K562 (cell line): ENCODE results near the gene FABP7. TPM values are rescaled to one million over a fixed set of nuclear protein-coding genes. Genes with fewer than 3 reads are reported as not detected.
"Not testable (repeated sequence)": the region's sequence is repeated elsewhere in the genome, so short reads cannot be mapped to it uniquely, and the experiment has no call there.

Source experiments
- ATAC-seq: fragments of 200-7000 bp; cut with Tn5 transposase; 3 replicates; pipeline ENCODE4 v1.9.1; 2020; ENCODE audit warnings: moderate library complexity
- BruUV-seq: library from RNA; stranded (reverse); fragments of 400-500 nt; replicated peaks from 2 replicates; lab custom pipeline; 2021; lab: Mats Ljungman, UMichigan
- CTCF ChIA-PET: fragments of 300-600 bp; formaldehyde crosslinking; extraction: SDS; loops from one replicate; lab custom pipeline; 2021; ENCODE audit warnings: low intra/inter-chr PET ratio; lab: Yijun Ruan, JAX
- POLR2A ChIA-PET: fragments of 300-600, 350-650 bp; sonication (Branson Sonifier 250); formaldehyde crosslinking; extraction: SDS; loops from one replicate; lab custom pipeline; 2021; ENCODE audit warnings: antibody characterized with exemption, inconsistent platforms; lab: Yijun Ruan, JAX
- DNase-seq, 4 experiments: peaks; one replicate each; pipeline versions ENCODE4 v3.0.0 to v3.0.0-alpha.2; 2011 to 2018; ENCODE audit warnings: low spot score in 3 of 4, mixed read lengths in 3 of 4; ENCODE audit errors: extremely low read depth in 1 of 4
- FAIRE-seq: peaks from 2 replicates; lab custom pipeline; 2011; peaks lifted over from hg19 to GRCh38; lab: Jason Lieb, UNC
- H2AFZ ChIP-seq: 2 replicates; pipeline ENCODE4 v1.6.0; 2011; ENCODE audit warnings: low read depth, low read length, control low read depth, inconsistent platforms
- H3K27ac ChIP-seq: fragments of 200-600 bp; 3 replicates; pipeline ENCODE4 v1.8.0; 2011; ENCODE audit warnings: low read depth, mild to moderate bottlenecking, control low read depth, inconsistent platforms, low read length, moderate library complexity, mixed read lengths; ENCODE audit errors: extremely low read depth
- H3K27me3 ChIP-seq, 2 experiments: fragments of 300-600 bp in 1 of 2; 2 replicates in 1 of 2; 3 replicates in 1 of 2; pipeline versions ENCODE4 v1.6.0 to v1.8.0; 2011; ENCODE audit warnings: inconsistent platforms in 2 of 2, low read length in 2 of 2, mild to moderate bottlenecking in 1 of 2, mixed read lengths in 1 of 2, moderate library complexity in 1 of 2; ENCODE audit not compliant: control insufficient read depth in 2 of 2, insufficient read depth in 2 of 2
- H3K36me3 ChIP-seq: fragments of 300-600 bp; 3 replicates; pipeline ENCODE4 v1.8.0; 2011; ENCODE audit warnings: mild to moderate bottlenecking, low read length, inconsistent platforms; ENCODE audit not compliant: control insufficient read depth, insufficient read depth
- H3K4me1 ChIP-seq, 2 experiments: fragments of 200-600 bp in 1 of 2; replicated peaks in 1 of 2; 2 replicates in 1 of 2; 3 replicates in 1 of 2; pipeline versions ENCODE4 v1.5.1 to v1.8.0; 2011; ENCODE audit warnings: inconsistent platforms in 2 of 2, low read length in 2 of 2, mild to moderate bottlenecking in 1 of 2, mixed read lengths in 1 of 2, moderate library complexity in 1 of 2; ENCODE audit not compliant: control insufficient read depth in 2 of 2, insufficient read depth in 2 of 2
- H3K4me2 ChIP-seq: 2 replicates; pipeline ENCODE4 v1.6.1; 2011; ENCODE audit warnings: low read length, control low read depth, inconsistent platforms, mixed read lengths; ENCODE audit not compliant: insufficient read depth
- H3K4me3 ChIP-seq: fragments of 200-600 bp; sonication (generic), shearing (Covaris generic); 2 replicates; pipeline ENCODE4 v1.5.1; 2016; ENCODE audit warnings: control low read depth, inconsistent platforms
- H3K79me2 ChIP-seq: fragments of 200-600 bp; 3 replicates; pipeline ENCODE4 v1.8.0; 2011; ENCODE audit warnings: low read length, inconsistent platforms; ENCODE audit not compliant: control insufficient read depth, insufficient read depth
- H3K9ac ChIP-seq, 2 experiments: 2 replicates each; pipeline versions ENCODE4 v1.6.0 to v1.6.1; 2011; ENCODE audit warnings: low read depth in 2 of 2, low read length in 2 of 2, control low read depth in 1 of 2, inconsistent platforms in 1 of 2, mild to moderate bottlenecking in 1 of 2, mixed read lengths in 1 of 2; ENCODE audit not compliant: insufficient read depth in 1 of 2
- H3K9me1 ChIP-seq: one replicate; pipeline ENCODE4 v1.6.0; 2011; ENCODE audit warnings: inconsistent platforms, mild to moderate bottlenecking, low read length, moderate library complexity; ENCODE audit not compliant: control insufficient read depth, insufficient read depth
- H3K9me3 ChIP-seq: replicated peaks from 2 replicates; pipeline ENCODE4 v1.5.1; 2011; ENCODE audit warnings: low read depth, low read length, inconsistent platforms; ENCODE audit not compliant: control insufficient read depth, insufficient read depth
- H4K20me1 ChIP-seq: replicated peaks from 2 replicates; pipeline ENCODE4 v1.6.1; 2011; ENCODE audit warnings: low read length, inconsistent platforms, mixed read lengths; ENCODE audit not compliant: control insufficient read depth, insufficient read depth
- WGBS: fragments of 100-300 bp; shearing (Covaris generic); methylation state at CpG from one replicate; pipeline ENCODE4 v1.1.6; 2016; ENCODE audit warnings: low coverage, mixed read lengths; ENCODE audit not compliant: insufficient coverage; ENCODE audit errors: missing lambda C conversion rate; 5-methylcytosine and 5-hydroxymethylcytosine counted together
- in situ Hi-C: fragments of 300-500 bp; cut with MboI; formaldehyde crosslinking; loops from 4 replicates; pipeline ENCODE4 v1.15.0; 2018; ENCODE audit warnings: inconsistent platforms, mixed read lengths
- intact Hi-C: fragments of 100-400 bp; cut with micrococcal nuclease; formaldehyde crosslinking; loops from 2 replicates; pipeline ENCODE4 v1.14.2; 2022
- polyA plus RNA-seq, 8 experiments: library from polyadenylated mRNA; depleted of rRNA in 4 of 8; stranded (reverse) in 5 of 8; unstranded in 3 of 8; fragments of >200 nt; fragmentation: Nextera tagmentation in 2 of 8; fragmentation: Illumina TruSeq in 1 of 8; extraction: Ambion mirVana in 2 of 8; extraction: Trizol in 1 of 8; gene quantifications; 2 replicates each; pipeline versions ENCODE4 v1.2.1 to v1.2.3, GENCODE V29; 2011 to 2014; ENCODE audit warnings: inconsistent platforms in 1 of 8, missing spikeins in 1 of 8
- total RNA-seq, 7 experiments: library from RNA; depleted of rRNA in 6 of 7; stranded (reverse); fragments of >200 nt in 6 of 7; fragmentation: Illumina TruSeq in 2 of 7; extraction: Trizol in 2 of 7; gene quantifications; 2 replicates each; pipeline versions ENCODE4 v1.2.1 to v1.2.3, GENCODE V29; 2011 to 2021; ENCODE audit warnings: low replicate concordance in 1 of 7
- TF ChIP-seq, protein P1 (sequence below), 3 experiments: IDR thresholded peaks in 2 of 3; conservative IDR thresholded peaks in 1 of 3; 2 replicates each; pipeline ENCODE4 v1.5.1; 2011 to 2012; ENCODE audit warnings: low read length in 3 of 3, mild to moderate bottlenecking in 3 of 3, control low read depth in 2 of 3, improper control_type of control experiment in 1 of 3, inconsistent platforms in 1 of 3, low read depth in 1 of 3, mixed read lengths in 1 of 3, moderate library complexity in 1 of 3; ENCODE audit not compliant: insufficient read depth in 2 of 3

Gene FABP7
- total and polyA plus RNA-seq, 9 of the 15 experiments (the other 6 are each of a cell fraction or from before 2014, with no cell fraction given), result 0.07 to 0.14 TPM; not detected in 7

DNA sequence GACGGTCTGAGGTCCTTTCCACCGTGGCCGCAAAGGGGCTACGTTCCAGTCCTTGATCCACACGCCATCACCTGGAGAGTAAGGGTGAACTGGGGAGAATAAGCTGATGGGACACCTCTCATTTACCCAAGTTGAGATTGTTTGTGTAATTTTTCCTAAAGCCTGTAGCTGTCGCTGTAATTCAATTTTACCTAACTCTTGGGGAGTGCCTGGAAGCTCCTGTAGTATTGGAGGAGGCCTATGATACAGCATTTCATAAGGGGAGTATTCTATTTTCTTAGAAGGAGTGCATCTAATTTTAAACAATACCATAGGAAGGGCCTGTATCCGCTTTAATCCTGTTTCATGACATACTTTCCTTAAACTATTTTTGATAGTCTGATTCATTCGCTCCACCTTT, 35.3 kb upstream of the FABP7 start:
- ATAC-seq, intact Hi-C loops, H3K4me2 ChIP-seq, H3K79me2 ChIP-seq, H3K4me3 ChIP-seq: not testable (repeated sequence)
- POLR2A ChIA-PET, result interaction anchor here (0.6 kb wide), 1 partner anchor 1304 kb away, joined by 3 read pairs; no protein-coding TSS in a partner anchor
- in situ Hi-C loops, result loop anchor here (10.0 to 25.0 kb wide), 2 partner anchors 91 to 568 kb away; no protein-coding TSS in a partner anchor
- TF ChIP-seq, protein P1, sequence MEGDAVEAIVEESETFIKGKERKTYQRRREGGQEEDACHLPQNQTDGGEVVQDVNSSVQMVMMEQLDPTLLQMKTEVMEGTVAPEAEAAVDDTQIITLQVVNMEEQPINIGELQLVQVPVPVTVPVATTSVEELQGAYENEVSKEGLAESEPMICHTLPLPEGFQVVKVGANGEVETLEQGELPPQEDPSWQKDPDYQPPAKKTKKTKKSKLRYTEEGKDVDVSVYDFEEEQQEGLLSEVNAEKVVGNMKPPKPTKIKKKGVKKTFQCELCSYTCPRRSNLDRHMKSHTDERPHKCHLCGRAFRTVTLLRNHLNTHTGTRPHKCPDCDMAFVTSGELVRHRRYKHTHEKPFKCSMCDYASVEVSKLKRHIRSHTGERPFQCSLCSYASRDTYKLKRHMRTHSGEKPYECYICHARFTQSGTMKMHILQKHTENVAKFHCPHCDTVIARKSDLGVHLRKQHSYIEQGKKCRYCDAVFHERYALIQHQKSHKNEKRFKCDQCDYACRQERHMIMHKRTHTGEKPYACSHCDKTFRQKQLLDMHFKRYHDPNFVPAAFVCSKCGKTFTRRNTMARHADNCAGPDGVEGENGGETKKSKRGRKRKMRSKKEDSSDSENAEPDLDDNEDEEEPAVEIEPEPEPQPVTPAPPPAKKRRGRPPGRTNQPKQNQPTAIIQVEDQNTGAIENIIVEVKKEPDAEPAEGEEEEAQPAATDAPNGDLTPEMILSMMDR (IDR thresholded peaks at IDR 0.05 in 2 of 3, conservative IDR thresholded peaks at IDR 0.05 in 1 of 3; ENCODE audit: insufficient read depth in 2 of 3, low read depth in 1 of 3, low read length in 3 of 3), result peak; percentile 18 to 29 (median 29); a peak in 2 of 6 replicates
- TF ChIP-seq, all 486 proteins: peak for 1; not testable (repeated sequence) for 485
- not testable (repeated sequence) for FAIRE-seq, H3K27ac ChIP-seq, DNase-seq, H3K36me3 ChIP-seq, H3K4me1 ChIP-seq, H3K27me3 ChIP-seq, H4K20me1 ChIP-seq, H2AFZ ChIP-seq, H3K9ac ChIP-seq, H3K9me1 ChIP-seq, BruUV-seq, H3K9me3 ChIP-seq
- CTCF ChIA-PET, result interaction anchor here (0.6 to 1.2 kb wide), 2 partner anchors 29 to 95 kb away, joined by 3 to 4 read pairs; no protein-coding TSS in a partner anchor
- 16% methylated on average over 8 of the region's 8 CpGs for WGBS

- in situ Hi-C loops, result loop anchor here (10.0 to 25.0 kb wide), 2 partner anchors 90 to 567 kb away; no protein-coding TSS in a partner anchor
- H3K9me3 ChIP-seq, H2AFZ ChIP-seq, BruUV-seq, H3K79me2 ChIP-seq, H3K9ac ChIP-seq, H3K4me2 ChIP-seq, H3K9me1 ChIP-seq, H4K20me1 ChIP-seq, H3K4me1 ChIP-seq, intact Hi-C loops, DNase-seq, H3K36me3 ChIP-seq, H3K27ac ChIP-seq, FAIRE-seq, H3K4me3 ChIP-seq, H3K27me3 ChIP-seq, ATAC-seq: not testable (repeated sequence)
- 20% methylated on average over 3 of the region's 3 CpGs for WGBS
- POLR2A ChIA-PET, result interaction anchor here (0.6 kb wide), 1 partner anchor 1305 kb away, joined by 3 read pairs; no protein-coding TSS in a partner anchor
- CTCF ChIA-PET, result interaction anchor here (1.2 kb wide), 1 partner anchor 95 kb away, joined by 4 read pairs; no protein-coding TSS in a partner anchor
These were observed 34.7 kb upstream of the FABP7 start for GRCh38 chr6:122744856-122745255.
